SKM-1 treated with dmso at 0.1 percent for 144 hours (cell line): ENCODE measurements around the gene KLHL36.
"Not testable (repeated sequence)": the region's sequence is repeated elsewhere in the genome, so short reads cannot be mapped to it uniquely, and the experiment has no call there.

ENCODE experiments used
- DNase-seq: peaks from one replicate; lab custom pipeline; 2025; ENCODE audit not compliant: unreplicated experiment; lab: John Stamatoyannopoulos, UW

The KLHL36 gene

GRCh38 chr16:84667600-84668309, 19.4 kb downstream of the KLHL36 start:
- no peak for DNase-seq

- no peak for DNase-seq
Measured at GRCh38 chr16:84670063-84670462, 21.8 kb downstream of the KLHL36 start.

DNA sequence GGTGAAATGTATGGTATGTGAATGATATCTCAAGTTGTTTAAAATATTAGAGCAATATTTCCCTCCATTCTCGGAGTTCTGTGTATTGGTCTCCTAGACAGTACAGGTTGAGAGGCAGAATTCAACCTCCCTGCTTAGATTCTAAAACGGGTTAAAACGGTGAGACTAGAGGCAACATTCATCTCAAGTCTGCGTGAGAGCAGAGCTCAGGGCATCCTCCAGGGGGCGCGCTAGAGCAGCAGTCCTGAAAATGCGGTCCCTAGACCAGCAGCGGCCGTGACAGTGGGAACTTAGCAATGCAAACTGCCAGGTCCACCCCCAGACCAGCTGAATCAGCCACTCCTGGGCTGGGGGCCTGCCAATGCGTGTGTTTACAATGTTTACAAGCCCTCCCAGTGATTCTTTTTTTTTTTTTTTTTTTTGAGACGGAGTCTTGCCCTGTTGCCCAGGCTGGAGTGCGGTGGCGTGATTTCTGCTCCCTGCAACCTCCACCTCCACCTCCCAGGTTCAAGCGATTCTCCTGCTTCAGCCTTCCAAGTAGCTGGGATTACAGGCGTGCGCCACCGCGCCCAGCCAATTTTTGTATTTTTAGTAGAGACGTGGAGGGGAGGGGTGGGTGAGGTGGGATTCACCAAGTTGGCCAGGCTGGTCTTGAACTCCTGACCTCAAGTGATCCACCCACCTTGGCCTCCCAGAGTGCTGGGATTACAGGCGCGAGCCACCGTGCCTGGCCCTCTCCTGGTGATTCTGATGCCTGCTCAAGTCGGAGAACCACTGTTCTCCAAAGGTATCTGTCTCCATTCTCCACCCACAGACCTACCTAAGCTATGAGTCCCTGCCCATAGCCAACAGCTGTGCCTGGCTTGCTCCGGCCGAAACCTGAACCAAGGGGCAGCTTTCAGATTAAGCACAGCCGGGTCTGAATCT, 24.2 kb downstream of the KLHL36 start:
- DNase-seq, result peak; percentile 64

DNA sequence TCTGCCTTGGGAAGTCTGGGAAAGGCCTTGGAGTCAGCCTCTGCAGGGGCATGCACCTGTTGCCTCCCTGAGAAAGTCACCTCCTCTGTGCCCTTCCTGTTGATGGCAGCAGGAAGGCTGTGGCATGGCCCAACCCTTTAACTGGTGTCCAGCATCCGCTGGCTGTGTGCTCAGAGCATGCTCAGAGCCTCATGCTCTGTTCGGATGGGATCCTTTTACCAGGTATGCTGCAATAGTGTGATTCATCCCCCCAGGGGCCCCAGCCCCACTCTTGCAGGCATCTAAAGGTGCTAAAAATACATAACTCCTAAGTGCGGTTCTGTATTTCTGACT, 24.9 kb downstream of the KLHL36 start:
- peak; percentile 58 for DNase-seq

DNA sequence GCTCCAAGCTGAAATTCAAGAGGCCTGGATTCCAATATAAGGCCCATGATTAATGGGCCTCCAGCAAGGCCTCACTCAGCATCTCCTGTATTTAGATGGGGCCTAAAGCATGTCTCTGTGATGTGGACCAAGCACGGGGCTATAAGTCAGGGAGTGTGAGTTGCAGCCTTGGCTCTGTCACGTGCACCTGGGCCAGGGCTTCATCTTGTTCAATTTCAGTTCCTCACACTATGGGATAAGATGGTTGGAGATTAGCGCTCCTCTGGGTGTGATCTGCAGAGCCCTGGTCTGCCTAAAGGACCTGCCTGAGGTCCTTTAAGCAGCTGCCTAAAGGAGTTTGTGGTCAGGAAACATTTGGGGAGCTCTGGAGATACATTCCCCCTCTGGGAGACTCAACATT, 25.2 kb downstream of the KLHL36 start:
- peak; percentile 29 for DNase-seq

DNA sequence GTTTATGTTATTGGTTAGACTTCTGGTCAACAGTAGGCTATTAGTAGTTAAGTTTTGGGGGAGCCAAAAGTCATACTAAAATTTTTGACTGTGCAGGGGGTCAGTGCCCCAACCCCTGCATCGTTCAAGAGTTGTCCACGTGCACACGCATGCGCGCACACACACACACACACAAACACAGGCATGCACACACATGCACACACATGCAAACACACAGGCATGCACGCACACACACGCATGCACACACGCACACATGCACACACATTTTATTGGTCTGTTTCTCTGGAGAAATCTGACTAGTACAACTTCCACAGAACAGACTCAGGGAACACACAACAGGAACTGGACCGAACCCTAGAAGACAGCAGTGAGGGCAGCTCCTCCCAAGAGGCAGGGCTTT, 27.1 kb downstream of the KLHL36 start:
- DNase-seq, result no peak

- no peak for DNase-seq
Measured at GRCh38 chr16:84675884-84676283, 27.6 kb downstream of the KLHL36 start.

GRCh38 chr16:84677017-84677803, 28.9 kb downstream of the KLHL36 start:
- DNase-seq, result no peak

DNA sequence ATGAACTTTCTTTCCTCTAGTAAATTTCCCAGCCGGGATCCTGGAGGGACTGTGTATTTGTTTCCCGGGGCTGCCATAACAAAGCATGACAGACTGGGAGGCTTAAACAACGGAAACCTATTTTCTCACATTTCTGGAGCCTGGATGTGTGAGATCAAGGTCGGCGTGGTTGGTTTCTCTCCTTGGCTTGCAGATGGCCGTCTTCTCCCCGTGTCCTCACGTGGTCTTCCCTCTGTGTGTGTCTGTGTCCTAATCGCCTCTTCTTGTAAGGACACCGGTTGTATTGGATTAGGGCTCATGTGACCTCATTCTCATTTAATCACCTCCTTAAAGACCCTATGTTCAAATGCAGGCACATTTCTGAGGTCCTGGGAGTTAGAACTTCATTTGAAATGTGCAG, 29.5 kb downstream of the KLHL36 start:
- DNase-seq, result no peak

GRCh38 chr16:84678541-84678940, 30.2 kb downstream of the KLHL36 start:
- DNase-seq, result no peak

GRCh38 chr16:84680165-84680842, 32.0 kb downstream of the KLHL36 start:
- no peak for DNase-seq

DNA sequence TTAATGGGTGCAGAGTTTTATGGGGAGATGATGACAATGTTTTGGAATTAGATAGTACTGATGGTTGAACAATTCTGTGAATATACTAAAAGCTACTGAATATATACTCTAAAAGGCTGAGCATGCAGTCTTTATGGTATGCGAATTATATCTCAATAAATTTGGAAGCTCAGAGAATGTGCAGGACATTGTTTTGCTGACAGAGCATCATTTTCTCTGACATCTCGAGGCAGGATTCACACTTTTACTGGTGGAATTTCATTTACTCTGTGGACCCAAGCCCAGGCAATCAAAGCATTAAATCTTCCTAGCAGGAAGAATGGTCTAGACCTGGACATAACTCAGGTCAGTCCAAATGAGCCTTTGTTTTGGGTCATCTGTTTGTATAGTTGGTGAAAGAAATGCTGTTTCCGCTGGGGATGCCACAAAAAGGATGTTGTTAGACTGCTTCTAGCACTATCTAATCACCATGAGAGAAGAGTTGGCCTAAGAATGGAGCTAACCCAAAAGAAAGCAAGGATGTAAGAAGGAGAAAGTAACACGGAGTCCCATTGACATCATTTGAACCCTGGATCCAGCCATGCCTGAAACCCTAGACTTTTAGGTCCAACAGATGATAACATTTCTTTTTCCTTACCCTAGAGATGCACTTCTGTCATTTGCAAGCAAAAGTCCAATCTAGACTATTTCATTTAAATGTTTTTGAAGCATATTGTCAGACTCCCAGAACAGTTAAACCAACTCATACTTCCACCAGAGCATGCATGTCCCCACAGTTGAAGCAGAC, 32.7 kb downstream of the KLHL36 start:
- no peak for DNase-seq

- DNase-seq, result no peak
Measured at GRCh38 chr16:84683691-84684591, 35.6 kb downstream of the KLHL36 start.

DNA sequence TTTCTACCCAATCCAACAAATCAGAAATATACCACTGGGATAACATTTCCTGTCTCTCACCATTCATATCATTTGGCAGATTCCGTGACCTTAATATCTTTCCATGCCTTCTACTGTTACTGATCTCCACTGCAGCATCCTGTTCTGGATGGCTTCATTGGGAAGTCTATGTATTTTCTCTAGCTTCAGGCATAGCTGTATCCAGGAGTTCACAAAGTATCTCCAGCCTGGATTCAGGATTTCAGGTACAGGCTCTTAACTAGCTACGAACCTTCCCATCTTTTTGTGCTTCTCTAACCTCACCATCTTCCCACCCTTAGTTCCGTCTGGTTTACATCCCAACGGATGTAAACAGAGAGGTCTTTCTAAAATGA, 36.3 kb downstream of the KLHL36 start:
- DNase-seq, result no peak

DNA sequence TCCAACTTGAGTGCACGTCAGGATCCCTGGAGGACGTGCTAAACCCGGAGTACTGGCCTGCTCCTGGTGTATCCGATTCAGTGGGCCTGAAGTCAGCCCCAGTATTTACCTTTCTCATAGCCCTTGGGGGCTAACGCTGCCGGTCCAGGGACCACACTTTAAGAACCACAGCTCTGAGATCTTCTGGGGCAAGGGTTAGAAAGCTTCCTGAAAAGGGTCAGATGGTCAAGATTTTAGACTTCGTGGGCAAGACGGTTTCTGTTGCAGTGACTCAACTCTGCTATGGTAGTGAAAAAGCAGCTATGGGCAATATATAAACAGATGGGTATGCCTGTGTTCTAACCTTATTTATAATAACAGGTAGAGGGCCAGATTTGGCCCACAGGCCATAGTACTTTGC, 36.9 kb downstream of the KLHL36 start:
- no peak for DNase-seq

DNA sequence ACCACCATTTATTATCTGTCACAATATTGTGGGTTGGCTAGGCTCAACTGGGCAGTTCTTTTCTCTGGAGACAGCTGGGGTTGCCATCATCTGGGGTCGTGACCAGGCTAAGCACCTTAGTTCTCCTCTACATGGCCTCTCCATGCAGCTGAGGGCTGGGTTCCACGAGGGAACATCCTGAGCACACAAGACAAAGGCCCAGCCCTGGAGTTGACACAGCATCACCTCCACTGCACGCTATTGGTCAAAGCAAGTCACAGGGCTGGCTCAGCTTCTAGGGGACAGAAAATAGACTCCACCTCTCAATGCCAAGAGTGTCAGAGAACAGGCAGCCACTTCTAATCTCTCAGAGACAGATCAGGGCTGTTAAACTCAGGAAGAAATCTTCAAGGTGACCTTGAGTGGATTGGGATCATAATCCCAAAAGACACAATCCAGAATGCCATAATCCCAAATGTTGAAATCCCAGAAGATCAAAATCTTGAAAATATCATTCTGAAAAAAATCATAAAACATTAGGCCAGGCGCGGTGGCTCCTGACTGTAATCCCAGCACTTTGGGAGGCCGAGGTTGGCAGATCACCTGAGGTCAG, 38.5 kb downstream of the KLHL36 start:
- no peak for DNase-seq

- DNase-seq, result no peak
Measured at GRCh38 chr16:84687715-84688114, 39.4 kb downstream of the KLHL36 start.

GRCh38 chr16:84688163-84688562, 39.9 kb downstream of the KLHL36 start:
- not testable (repeated sequence) for DNase-seq

DNA sequence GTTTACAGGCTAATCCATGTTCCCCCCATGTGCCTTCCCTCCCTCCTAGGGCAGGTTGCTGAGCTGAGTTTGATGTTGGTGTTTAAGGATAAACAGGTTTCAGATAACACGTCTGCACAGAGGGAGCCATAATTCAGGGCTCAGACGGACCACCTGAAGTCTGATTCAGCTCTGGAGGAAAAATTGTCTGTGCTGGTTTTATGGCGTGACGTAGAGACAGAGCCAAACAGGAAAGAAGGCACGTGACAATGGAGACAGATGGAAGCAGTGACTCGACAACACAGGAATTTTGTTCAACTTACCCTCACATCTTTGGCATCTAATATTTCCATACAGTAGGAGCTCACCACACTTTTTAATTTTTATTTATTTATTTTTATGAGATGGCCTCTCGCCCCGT, 40.8 kb downstream of the KLHL36 start:
- DNase-seq, result no peak
